ENCODE measurements around the gene SMCP. TPM values are rescaled to one million over a fixed set of nuclear protein-coding genes. Genes with fewer than 3 reads are reported as not detected.

Gene SMCP, protein sequence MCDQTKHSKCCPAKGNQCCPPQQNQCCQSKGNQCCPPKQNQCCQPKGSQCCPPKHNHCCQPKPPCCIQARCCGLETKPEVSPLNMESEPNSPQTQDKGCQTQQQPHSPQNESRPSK
- polyA plus RNA-seq (ENCODE audit: insufficient read length in 3 of 3) = not detected
- long read RNA-seq, donor 1 = 0 reads
- long read RNA-seq, donor 2 = 0 reads
- long read RNA-seq, donor 3 = 0 reads
- long read RNA-seq, donor 4 = 0 reads
- long read RNA-seq, donor 5 = 0 reads
- long read RNA-seq, donor 6 = 0 reads
- long read RNA-seq, donor 7 = 0 reads
- long read RNA-seq, donor 8 = 0 reads
- long read RNA-seq, donor 9 = 0 reads
- long read RNA-seq, donor 10 = 0 reads
- long read RNA-seq, donor 11 = 0 reads
- long read RNA-seq, donor 12 = 0 reads
- long read RNA-seq, donor 13 = 0 reads
- long read RNA-seq, donor 14 = 0 reads
- long read RNA-seq, donor 15 = 0 reads
- long read RNA-seq, donor 16 = 0 reads

DNA sequence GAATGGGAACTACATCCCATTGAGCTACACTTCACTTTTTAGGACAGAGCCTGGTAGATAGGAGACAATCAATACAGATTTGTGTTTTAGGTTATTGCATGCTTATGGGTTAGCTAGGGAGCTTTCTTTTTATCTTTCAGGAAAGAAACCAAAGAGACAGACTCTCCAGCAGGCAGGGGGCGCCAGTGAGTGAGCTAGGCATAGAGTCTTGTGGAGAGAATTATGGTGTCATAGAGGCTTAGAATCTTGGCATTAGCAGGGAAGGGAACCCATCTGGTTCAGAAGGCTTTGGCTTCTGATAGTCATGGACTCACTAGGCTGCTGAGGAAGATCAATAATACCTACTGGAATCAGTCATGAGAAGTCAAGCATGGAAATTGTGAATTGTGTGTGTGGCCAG, at the start of gene SMCP:
Gene SMCP (plus strand): TSS at position 281 of the 400 bp plus-strand sequence. CDS start 6,101 bp downstream, outside the sequence.
- no peak for DNase-seq (ENCODE audit: extremely low read depth in 1 of 11, low read depth in 9 of 11, low spot score in 4 of 11)

DNA sequence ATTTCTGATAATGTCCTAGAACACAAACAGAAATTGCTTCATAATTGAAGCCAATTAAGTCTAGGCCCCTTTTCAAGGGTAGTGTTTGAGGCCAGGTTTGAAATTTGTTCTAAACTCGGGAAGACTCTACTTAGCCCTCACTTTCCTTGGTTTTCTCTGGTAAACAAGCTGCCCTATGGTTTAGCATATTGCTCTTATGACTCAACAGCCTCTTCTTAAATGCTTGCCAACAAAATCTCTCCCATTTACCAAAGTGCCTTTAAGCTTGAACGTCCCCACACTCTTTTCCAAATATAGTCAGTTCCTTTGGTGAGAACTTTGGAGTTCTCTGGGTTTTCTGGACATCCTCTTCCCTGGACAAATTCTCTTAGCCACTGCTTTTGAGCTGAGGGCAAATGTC, 41.3 kb upstream of the SMCP start:
- no peak for DNase-seq (ENCODE audit: extremely low read depth in 1 of 11, low read depth in 9 of 11, low spot score in 4 of 11)

DNA sequence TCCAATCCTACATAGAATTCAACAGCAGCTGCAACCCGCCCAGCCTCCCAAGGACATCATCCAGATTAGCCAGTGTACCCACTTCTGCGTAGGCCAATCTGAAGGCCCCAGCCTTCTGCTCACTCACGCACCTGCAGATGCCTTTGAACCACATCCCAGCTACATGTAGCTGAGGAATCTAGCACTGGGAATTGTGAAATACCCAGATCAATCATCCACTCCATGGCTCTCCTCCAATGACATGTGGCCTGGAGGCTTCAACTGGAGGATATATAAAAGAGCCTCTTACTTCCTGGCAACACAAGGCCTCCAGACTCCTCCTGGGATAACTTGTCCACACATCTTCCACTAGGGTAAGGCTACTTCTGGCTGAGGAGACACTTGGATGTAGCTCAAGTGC, 35.6 kb upstream of the SMCP start, which contains the start of gene LCE6A:
Gene LCE6A (plus strand): TSS at position 301 of the 400 bp plus-strand sequence. CDS start 665 bp downstream, outside the sequence.
- no peak for DNase-seq (ENCODE audit: extremely low read depth in 1 of 11, low read depth in 9 of 11, low spot score in 4 of 11)

DNA sequence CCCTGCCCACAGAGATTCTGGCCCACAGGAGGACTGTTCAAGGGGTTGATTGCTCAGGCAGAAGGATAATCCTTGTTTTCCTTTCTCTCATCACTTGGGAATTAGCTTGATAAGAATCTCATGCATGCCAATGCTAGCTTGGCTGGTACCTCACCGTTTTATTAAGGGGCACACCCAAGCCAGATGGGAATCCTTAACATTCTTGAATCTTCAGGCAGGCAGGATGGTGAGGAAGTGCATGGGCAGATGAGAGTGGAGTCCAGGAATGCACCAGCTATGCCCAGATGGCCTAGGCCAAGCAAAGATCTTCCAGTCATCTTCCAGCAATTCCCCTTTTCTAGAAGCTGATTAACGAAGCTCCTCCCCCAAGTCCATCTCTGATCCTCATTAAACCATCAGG, 22.5 kb upstream of the SMCP start:
- DNase-seq (ENCODE audit: extremely low read depth in 1 of 11, low read depth in 9 of 11, low spot score in 4 of 11) = no peak

DNA sequence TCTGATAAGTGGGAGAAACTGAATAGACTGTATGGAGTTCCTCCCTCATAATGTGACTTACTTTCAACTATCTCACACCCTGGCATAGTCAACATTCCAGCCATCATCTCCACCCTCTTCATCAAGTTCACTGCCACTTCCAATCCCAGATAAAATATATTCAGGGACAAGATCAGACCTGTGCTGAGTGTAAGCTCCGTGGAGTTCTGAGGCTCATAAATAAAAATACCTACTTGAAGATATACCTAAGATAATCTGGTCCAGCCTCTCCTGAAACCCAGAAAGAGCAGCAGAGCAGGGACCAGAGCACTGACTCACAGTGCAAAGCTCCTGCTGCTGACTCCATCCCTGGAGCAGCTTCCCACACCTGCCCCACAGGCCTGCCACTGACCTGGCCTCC, 20.1 kb upstream of the SMCP start:
- DNase-seq (ENCODE audit: extremely low read depth in 1 of 11, low read depth in 9 of 11, low spot score in 4 of 11) = no peak

DNA sequence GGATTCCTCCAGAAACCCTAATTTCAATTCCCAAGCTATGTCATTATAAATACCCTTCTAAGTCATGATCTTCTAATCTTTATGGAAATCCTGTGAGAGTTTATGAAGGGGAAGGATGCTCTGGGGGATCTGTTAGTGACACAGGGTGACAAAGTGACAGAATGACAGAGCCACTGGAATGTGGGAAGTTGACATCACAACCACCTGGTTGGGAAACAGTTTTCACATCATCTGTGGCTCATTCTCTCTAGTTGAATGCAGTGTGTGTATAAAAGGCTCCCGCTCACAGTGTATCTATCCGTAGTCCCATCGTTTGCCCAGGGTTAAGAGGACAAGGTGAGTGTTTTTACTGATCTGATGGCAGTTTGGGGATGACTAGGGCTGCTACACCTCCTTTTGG, 18.4 kb upstream of the SMCP start, which contains the start of gene LCE7A:
Gene LCE7A (plus strand): TSS at position 301 of the 400 bp plus-strand sequence. CDS start 702 bp downstream, outside the sequence.
- DNase-seq (ENCODE audit: extremely low read depth in 1 of 11, low read depth in 9 of 11, low spot score in 4 of 11) = no peak

DNA sequence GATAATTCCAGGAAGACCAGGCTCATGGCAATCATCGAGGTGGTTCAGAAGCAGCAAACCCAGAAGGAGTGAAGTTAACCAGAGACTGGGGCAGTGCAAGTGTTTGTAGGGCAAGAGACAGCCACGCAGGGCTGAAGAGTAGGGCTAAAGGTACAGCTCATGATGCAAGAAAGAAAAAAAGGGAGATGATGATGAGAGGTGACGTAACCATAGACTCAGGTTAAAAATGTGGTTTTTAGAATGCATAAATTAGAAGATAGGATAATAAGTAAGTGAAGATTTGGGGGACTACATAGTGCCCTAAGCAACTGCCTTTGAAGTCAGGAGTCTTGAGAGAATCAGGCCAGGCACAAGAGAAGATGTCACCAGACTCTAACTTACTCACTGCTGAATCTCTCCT, 18.0 kb upstream of the SMCP start:
- no peak for DNase-seq (ENCODE audit: extremely low read depth in 1 of 11, low read depth in 9 of 11, low spot score in 4 of 11)

DNA sequence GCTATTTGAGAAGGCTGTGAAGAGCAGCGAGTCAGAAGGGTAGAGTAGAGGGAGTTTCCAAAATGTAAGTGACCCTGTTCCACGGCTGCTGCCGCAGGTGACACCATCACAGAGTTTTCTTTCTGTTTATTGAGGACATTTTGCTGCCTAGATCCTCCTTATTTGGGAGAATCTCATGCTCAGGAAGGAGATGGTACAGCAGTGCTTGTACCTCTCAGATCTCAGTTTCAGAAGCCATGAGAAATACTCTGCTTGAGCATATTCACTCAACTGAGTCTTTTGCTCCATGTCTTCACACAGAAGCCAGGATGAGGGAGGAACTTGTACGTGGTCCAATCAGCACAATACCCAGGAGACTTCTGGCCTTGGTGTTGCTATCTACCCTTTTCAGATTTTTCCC, 16.7 kb upstream of the SMCP start:
- DNase-seq (ENCODE audit: extremely low read depth in 1 of 11, low read depth in 9 of 11, low spot score in 4 of 11) = no peak

DNA sequence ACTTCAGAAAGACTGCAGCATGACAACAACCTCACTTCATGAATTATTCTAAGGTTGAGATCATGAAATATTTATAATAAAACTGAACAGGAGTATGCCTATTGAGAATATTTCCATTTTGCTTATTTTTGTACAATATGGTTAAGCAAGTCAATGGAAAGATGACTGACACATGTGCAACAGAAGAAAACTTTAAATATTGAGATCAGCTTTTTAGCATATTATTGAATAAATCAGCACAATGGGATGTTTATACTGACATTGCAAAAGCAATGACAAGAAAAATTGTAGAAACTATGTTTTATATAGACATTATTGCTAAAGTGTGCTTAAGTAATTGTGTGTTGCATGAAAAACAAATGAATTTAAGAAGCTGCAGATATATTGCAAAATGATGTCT, 13.7 kb upstream of the SMCP start:
- DNase-seq (ENCODE audit: extremely low read depth in 1 of 11, low read depth in 9 of 11, low spot score in 4 of 11) = no peak

DNA sequence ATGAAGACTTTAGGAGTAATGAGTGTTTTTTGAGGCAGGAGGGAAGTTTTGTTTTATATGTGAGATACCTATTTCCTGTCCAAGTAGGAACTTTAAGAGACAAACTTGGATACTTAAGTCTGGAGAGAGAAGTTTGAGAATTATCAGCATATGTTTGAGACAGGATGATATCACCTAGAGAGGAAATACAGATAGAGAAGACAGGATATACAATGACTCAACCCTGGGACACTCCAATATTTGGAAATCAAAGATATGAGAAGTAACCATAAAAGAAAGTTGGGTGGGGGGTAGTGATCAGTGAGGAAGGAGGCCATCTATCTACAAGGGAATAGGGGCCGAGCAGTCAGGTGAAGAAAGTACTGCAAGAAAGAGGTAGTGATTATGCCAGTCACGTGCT, 11.8 kb upstream of the SMCP start:
- DNase-seq (ENCODE audit: extremely low read depth in 1 of 11, low read depth in 9 of 11, low spot score in 4 of 11) = no peak

DNA sequence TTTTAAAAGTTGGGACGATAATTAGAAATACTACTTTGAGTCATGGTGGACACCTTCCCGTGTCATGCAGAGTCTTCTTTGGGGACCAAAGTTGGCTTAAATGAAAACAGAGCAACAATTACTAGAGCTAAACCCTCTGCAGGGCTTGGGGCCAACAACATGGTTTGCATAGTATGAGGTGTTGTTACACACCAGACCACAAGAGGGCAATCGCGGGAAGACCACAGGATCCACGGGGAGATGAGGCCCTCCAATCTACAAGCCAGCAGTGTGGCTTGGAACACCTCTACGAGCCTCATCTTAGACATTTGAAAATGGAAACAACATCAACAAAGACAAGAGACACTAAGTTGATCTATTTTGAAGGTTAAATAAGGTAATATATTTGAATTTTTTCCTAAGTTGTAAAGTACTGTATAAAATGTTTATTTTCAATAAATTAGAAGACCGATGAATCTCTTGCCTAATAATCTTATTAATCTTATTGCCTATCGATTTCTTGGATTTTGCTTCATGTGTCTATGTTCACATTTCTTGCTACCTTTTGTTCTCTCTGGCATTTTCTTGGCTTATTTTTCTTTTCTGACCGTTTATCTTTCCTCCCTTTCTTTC, 8.2 kb upstream of the SMCP start:
- peak; percentile 17 to 58 (median 43) for DNase-seq (ENCODE audit: extremely low read depth in 1 of 11, low read depth in 9 of 11, low spot score in 4 of 11)

DNA sequence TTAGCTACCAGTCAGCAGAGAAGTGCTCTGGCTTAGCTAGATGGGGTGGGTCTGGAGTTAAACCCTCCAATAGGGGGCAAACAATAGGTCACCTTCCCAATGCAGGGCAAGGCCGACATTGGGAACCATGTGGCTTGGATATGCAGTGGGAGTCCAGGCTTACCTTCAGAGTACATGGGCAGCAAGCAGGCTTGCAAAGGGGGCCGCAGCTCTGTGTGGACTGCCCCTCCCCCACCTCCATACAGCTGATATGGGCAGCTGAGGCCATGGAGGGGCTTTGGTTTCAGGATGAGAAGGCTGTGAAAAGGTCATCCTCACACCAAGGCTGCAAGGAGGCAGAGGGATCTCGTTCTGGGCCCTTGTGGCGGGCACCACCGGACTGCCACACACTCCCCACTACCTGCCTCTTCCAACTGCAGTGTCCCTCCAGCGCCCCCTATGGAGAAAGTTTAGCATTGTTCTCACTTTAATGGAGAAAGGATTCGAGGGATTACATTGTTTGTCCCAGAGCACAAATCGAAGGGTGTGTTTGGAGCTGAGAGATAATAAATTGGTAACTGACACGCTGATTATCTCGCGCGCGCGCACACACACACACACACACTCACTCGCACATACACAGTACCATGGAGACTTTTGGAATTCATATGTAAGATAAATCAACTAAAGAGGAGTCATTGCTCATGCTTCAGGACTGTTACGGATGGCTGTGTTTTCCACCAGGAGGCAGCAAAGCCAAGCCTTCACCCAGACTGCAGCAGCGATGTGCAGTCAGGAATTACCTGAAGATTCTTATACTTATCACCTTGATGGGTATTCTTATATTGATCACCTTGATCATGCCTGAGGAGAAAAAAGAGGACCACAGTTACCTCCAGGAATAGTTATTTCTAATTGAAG, 7.0 kb upstream of the SMCP start:
- peak in 3 of 11 donors; percentile 1 to 9 (median 8) for DNase-seq (ENCODE audit: extremely low read depth in 1 of 11, low read depth in 9 of 11, low spot score in 4 of 11)

DNA sequence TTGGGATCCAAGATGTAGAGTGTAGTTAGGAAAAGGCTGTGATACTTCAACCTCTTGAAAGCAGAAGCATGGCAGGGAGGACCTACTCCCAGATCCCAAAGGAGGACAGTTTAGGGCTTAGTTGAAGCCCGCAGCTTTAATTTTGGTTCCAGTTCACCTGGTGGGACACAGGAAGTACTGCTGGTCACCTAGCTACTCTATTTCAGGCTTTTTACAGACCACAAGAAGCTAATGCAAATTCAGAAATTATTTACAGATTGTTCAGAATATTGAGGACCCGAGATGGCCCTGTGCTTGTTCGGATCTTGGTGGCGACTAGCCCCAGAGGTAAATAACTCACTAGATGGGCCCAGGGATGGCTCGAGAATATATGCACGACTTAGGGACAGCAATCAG, 6.4 kb upstream of the SMCP start:
- no peak for DNase-seq (ENCODE audit: extremely low read depth in 1 of 11, low read depth in 9 of 11, low spot score in 4 of 11)

DNA sequence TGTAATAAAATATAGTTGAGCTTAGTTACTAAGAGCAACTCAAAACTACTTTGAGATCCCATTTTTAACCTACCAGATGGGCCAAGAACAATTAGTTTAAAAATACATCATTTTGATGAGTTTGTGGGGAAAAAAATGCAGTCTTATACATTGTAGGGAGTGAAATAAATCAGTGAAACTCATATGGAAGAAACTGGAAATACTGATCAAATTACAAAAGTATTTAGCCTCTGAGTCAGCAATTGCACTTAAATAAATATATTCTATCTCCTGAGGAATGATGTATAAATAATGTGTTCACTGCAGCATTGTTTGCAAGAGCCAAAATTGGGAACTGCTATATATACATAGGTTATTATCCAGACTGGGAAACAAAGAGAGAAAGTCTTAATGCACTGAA, 4.6 kb upstream of the SMCP start:
- DNase-seq (ENCODE audit: extremely low read depth in 1 of 11, low read depth in 9 of 11, low spot score in 4 of 11) = no peak

DNA sequence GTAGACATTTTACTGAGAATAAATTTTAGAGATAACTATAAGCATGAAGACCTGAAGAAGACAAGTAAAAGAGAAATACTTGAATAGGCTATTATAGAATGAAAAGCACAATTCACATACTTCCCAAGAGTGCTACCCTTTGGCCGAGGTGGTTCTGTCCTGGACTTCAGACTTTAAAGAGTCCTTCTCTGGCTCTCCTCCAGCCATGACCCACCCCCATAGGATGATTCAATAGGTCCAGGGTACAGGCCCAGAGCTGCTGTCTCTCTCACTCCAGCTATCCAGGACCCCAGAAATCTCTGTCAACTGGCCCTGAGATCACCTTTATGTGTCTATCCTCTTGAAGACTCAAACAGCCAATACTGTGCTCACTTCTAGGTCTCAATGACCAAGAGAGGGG, 1.3 kb upstream of the SMCP start:
- DNase-seq (ENCODE audit: extremely low read depth in 1 of 11, low read depth in 9 of 11, low spot score in 4 of 11) = no peak

DNA sequence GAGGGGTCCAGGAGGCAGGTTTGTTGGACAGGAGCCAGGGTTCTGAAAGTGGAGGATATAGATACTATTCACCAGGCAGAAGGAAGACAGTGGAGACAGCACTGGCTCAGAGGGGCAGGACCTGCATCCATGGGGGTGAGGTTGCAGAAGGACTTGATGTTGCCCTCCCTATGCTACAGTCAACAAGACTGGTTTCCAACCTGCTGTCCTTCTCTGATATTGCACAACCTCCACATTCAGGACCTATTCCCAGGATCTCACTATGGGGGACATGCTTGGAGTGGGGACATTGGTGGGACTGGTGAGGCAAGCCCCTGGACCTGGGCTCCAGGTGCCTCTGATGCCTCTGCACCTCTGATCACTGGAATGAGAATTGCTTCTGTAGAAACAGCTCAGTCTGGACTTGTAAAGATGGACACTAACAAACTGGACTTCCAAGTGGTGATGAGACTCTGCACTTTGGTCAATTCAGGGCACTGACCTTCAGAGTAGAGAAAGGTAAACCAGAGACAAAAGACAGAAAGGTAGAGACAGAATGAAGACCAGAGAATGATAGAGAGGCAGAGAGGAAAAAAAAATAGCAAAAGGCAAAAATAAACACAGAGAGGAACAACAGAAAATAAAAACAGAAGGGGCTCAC, 1.6 kb downstream of the SMCP start:
- DNase-seq (ENCODE audit: extremely low read depth in 1 of 11, low read depth in 9 of 11, low spot score in 4 of 11) = no peak

DNA sequence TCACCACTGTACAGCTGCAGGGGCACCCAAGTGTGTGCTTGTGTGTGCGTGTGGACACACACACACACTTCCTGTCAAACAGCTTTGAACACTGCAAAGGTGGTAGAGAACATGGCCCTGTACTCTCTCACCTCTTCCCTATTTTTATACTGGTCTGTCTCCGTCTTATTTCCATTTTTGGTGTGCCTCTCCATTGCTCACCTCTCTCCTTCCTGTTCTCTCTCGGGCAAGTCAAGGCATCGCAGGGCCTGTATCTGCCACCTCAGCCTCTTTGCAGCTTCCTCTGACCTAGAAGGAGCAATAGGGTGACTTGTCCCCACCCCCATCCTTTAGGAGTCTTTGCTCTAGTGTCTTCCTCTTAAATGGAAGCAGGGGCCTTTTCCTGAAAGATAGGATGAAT, 2.2 kb downstream of the SMCP start:
- no peak for DNase-seq (ENCODE audit: extremely low read depth in 1 of 11, low read depth in 9 of 11, low spot score in 4 of 11)

DNA sequence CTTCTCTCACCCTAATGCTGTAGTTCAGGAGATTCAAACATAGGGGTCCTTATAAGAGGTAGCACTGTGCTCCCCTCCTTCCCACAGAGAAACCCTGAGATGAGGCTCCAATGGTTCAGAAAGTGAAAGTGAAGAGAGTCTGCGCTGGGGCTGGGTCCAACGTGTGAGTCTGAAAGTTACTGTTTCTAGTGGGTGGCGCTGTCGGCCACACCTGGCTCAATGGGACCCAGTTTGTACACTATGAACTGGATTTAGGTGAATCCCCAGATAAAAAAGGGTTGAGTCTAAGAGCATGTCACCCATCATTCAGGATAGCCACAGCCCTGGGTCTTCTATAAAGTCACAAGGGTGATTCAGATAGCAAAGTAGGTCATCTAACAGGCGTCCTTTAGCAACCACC, 2.8 kb downstream of the SMCP start:
- no peak for DNase-seq (ENCODE audit: extremely low read depth in 1 of 11, low read depth in 9 of 11, low spot score in 4 of 11)

DNA sequence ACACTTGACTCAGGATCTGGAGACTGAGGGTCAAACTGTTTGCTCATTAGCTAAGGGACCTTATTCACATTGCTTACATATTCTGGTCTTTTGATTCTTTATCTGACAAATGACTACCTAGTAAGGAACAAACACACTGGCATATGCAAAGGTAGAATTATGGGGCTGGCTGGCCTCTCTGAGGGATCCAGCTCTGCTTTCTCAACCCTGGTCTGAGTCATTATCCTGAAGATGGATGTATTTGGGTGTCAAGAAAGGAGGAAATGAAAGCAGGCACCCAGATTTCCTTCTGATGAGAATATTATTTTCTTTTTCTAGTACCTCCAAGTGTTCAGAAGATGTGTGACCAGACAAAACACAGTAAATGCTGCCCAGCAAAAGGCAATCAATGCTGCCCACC, 6.0 kb downstream of the SMCP start:
- no peak for DNase-seq (ENCODE audit: extremely low read depth in 1 of 11, low read depth in 9 of 11, low spot score in 4 of 11)
